ENCODE results near the gene FILIP1. TPM values are rescaled to one million over a fixed set of nuclear protein-coding genes. Genes with fewer than 3 reads are reported as not detected.

FILIP1 gene
- total RNA-seq, 2 donors from 2014 or later, result not detected

- DNase-seq (ENCODE audit: low spot score) (no peak), ATAC-seq (no peak)
- Mint-ChIP-seq H3K27me3 (peaks cover 2 to 7% of the 10 kb centered on the region in 2 donors), H3K36me3 (no peaks in the 10 kb centered on the region), H3K9me3 (peaks cover 5% of the 10 kb centered on the region), H3K4me1 (ENCODE audit: low read depth in 2 of 2) (no peaks in the 10 kb centered on the region), H3K4me3 (no peak overlapping the region), H3K27ac (no peak overlapping the region)
Observed at GRCh38 chr6:75386050-75386770, 107.4 kb downstream of the FILIP1 start.

DNA sequence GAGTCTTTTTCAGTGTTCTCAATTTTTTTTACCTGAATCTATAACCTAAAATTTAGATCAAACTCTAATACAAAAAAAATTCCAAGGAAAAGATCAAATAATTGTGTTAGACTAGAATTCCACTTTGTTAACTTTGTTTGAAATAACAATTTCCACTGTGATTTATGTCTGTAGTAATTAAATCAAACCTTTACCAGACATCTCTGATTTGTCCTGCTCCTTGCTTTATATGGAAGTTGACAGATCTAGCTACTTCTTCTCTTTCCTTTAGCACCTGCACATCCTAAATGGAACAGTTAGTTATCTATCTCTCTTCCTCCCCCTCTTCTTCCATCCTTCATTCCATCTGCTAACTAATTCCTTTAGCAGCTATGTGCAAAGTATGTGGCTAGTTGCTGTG is 109.5 kb downstream of the FILIP1 start:
- Mint-ChIP-seq H3K36me3 (no peaks in the 10 kb centered on the region), H3K9me3 (peaks cover 5% of the 10 kb centered on the region), H3K4me3 (no peak overlapping the region), H3K4me1 (ENCODE audit: low read depth in 2 of 2) (no peaks in the 10 kb centered on the region), H3K27ac (no peak overlapping the region), H3K27me3 (peaks cover 4 to 7% of the 10 kb centered on the region in 2 donors)
- DNase-seq (ENCODE audit: low spot score), result no peak
- ATAC-seq, result no peak

- H3K4me1 Mint-ChIP-seq (ENCODE audit: low read depth in 2 of 2), result no peaks in the 10 kb centered on the region
- peaks cover 4 to 9% of the 10 kb centered on the region in 2 donors for H3K27me3 Mint-ChIP-seq
- DNase-seq (ENCODE audit: low spot score), result no peak
- no peak for ATAC-seq
- no peaks in the 10 kb centered on the region for H3K36me3 Mint-ChIP-seq
- H3K9me3 Mint-ChIP-seq, result peaks cover under 1% of the 10 kb centered on the region
- H3K27ac Mint-ChIP-seq, result no peak overlapping the region
- no peak overlapping the region for H3K4me3 Mint-ChIP-seq
Observed at GRCh38 chr6:75382634-75382900, 111.0 kb downstream of the FILIP1 start.

DNA sequence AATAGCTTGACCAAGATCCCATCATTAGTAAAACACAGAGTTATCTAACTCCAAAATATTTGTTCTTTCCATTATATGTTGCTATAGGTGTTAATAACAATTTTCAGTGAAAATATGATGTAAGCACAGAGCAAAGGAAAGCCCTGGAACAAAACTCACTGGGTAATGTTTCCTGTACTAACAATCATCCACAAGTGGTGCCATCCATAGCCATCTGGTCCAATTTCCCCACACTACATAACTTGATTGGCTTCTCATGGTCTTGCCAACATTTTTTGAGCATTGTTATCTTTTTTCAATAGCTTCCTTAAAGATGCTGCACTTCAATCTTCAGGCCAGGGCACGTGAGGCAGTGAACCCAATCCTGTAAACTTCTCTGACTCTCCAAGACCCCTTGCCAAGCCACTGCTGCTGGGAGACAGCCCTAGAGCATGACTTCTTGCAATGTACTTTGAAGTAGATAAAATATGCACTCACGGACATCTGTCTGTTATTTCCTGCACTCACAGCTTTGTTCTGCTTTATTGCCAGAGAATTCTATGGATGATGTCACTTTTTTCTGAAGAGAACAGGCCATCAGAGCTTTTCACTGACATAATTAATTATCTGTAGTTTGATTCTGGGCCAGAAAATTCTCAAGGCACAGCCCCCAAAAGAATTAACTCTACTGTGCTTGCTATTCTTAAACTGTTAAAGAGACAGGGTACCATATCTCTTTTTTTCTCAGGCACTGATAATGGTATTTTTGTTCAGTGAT is 111.5 kb downstream of the FILIP1 start:
- no peak for ATAC-seq

GRCh38 chr6:75379536-75379935 is 114.1 kb downstream of the FILIP1 start:
- DNase-seq (ENCODE audit: low spot score) (no peak), ATAC-seq (no peak)
- Mint-ChIP-seq H3K4me3 (no peak overlapping the region), H3K9me3 (peaks cover 3% of the 10 kb centered on the region), H3K27me3 (peaks cover 11 to 13% of the 10 kb centered on the region in 2 donors), H3K4me1 (ENCODE audit: low read depth in 2 of 2) (no peaks in the 10 kb centered on the region), H3K36me3 (no peaks in the 10 kb centered on the region), H3K27ac (no peak overlapping the region)

More for the DNA sequence above, 111.5 kb downstream of the FILIP1 start:
- H3K9me3 Mint-ChIP-seq, result peaks cover 3% of the 10 kb centered on the region
- H3K4me1 Mint-ChIP-seq (ENCODE audit: low read depth in 2 of 2), result no peaks in the 10 kb centered on the region
- H3K27me3 Mint-ChIP-seq, result peaks cover 8 to 13% of the 10 kb centered on the region in 2 donors
- H3K4me3 Mint-ChIP-seq, result no peak overlapping the region
- DNase-seq (ENCODE audit: low spot score), result no peak
- H3K27ac Mint-ChIP-seq, result no peak overlapping the region
- no peaks in the 10 kb centered on the region for H3K36me3 Mint-ChIP-seq

- no peaks in the 10 kb centered on the region for H3K4me1 Mint-ChIP-seq (ENCODE audit: low read depth in 2 of 2)
- H3K9me3 Mint-ChIP-seq, result peaks cover 3% of the 10 kb centered on the region
- no peaks in the 10 kb centered on the region for H3K36me3 Mint-ChIP-seq
- DNase-seq (ENCODE audit: low spot score), result no peak
- H3K4me3 Mint-ChIP-seq, result no peak overlapping the region
- peaks cover 8 to 9% of the 10 kb centered on the region in 2 donors for H3K27me3 Mint-ChIP-seq
- ATAC-seq, result no peak
- no peak overlapping the region for H3K27ac Mint-ChIP-seq
Observed at GRCh38 chr6:75378101-75378500, 115.5 kb downstream of the FILIP1 start.

DNA sequence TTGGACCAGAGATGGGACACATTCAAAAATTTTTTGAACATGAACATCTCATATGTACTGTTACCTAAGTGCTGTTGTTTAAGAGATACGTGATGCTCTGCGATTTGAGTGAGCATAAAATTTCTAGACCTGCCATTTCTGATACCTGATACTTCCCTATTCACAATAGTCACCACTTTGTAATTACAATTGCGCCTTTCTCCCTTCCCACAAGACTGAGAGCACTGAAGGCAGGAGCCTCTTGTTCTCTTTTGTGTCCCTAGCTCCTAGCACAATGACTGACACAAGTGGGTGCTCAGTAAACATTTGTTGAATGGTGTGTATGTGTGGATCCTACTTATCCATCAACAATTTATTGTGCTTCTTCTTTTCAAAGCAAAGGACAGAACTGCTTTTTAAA is 116.2 kb downstream of the FILIP1 start:
- no peak for DNase-seq (ENCODE audit: low spot score)
- H3K4me3 Mint-ChIP-seq, result no peak overlapping the region
- H3K9me3 Mint-ChIP-seq, result peaks cover 3% of the 10 kb centered on the region
- H3K36me3 Mint-ChIP-seq, result no peaks in the 10 kb centered on the region
- no peaks in the 10 kb centered on the region for H3K4me1 Mint-ChIP-seq (ENCODE audit: low read depth in 2 of 2)
- ATAC-seq, result no peak
- no peak overlapping the region for H3K27ac Mint-ChIP-seq
- peaks cover 9 to 15% of the 10 kb centered on the region in 2 donors for H3K27me3 Mint-ChIP-seq

GRCh38 chr6:75376347-75377024 is 117.1 kb downstream of the FILIP1 start:
- no peaks in the 10 kb centered on the region for H3K36me3 Mint-ChIP-seq
- no peaks in the 10 kb centered on the region for H3K4me1 Mint-ChIP-seq (ENCODE audit: low read depth in 2 of 2)
- no peak overlapping the region for H3K27ac Mint-ChIP-seq
- H3K9me3 Mint-ChIP-seq, result peaks cover 3% of the 10 kb centered on the region
- DNase-seq (ENCODE audit: low spot score), result no peak
- no peak for ATAC-seq
- peaks cover 10 to 19% of the 10 kb centered on the region in 2 donors for H3K27me3 Mint-ChIP-seq
- no peak overlapping the region for H3K4me3 Mint-ChIP-seq

GRCh38 chr6:75374961-75375400 is 118.6 kb downstream of the FILIP1 start:
- ATAC-seq, result no peak
- peaks cover 3% of the 10 kb centered on the region for H3K9me3 Mint-ChIP-seq
- no peak overlapping the region for H3K27ac Mint-ChIP-seq

GRCh38 chr6:75372884-75373283 is 120.7 kb downstream of the FILIP1 start:
- Mint-ChIP-seq H3K27ac (no peak overlapping the region), H3K9me3 (peaks cover 3% of the 10 kb centered on the region), H3K36me3 (no peaks in the 10 kb centered on the region), H3K27me3 (peaks cover 8 to 19% of the 10 kb centered on the region in 2 donors), H3K4me1 (ENCODE audit: low read depth in 2 of 2) (no peaks in the 10 kb centered on the region), H3K4me3 (no peak overlapping the region)
- ATAC-seq (no peak), DNase-seq (ENCODE audit: low spot score) (no peak)

More at GRCh38 chr6:75374961-75375400, 118.6 kb downstream of the FILIP1 start:
- Mint-ChIP-seq H3K4me3 (no peak overlapping the region), H3K4me1 (ENCODE audit: low read depth in 2 of 2) (no peaks in the 10 kb centered on the region), H3K27me3 (peaks cover 10 to 19% of the 10 kb centered on the region in 2 donors), H3K36me3 (no peaks in the 10 kb centered on the region)
- no peak for DNase-seq (ENCODE audit: low spot score)

DNA sequence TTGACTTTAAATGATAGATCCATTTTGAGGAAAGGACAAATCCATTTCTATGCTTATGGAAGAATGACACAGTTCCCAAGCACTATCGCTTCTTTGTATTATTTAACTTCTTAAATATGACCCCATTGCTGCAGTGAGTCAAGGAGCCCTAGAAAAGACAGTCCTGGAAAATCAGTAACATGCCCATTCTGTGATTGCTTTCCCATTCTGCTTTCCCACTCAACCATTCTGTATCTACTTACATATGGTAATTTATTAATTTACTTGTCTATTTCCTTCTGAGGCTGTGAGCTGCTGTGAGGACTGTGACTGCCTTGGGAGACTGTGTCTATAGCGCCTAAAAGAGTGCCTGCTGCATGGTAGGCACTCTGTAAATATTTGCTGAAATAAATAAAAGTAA is 123.6 kb downstream of the FILIP1 start:
- H3K36me3 Mint-ChIP-seq, result no peaks in the 10 kb centered on the region
- H3K4me1 Mint-ChIP-seq (ENCODE audit: low read depth in 2 of 2), result no peaks in the 10 kb centered on the region
- ATAC-seq (no peak), DNase-seq (ENCODE audit: low spot score) (no peak)
- H3K9me3 Mint-ChIP-seq, result no peaks in the 10 kb centered on the region
- peaks cover 4 to 12% of the 10 kb centered on the region in 2 donors for H3K27me3 Mint-ChIP-seq
- no peak overlapping the region for H3K27ac Mint-ChIP-seq
- no peak overlapping the region for H3K4me3 Mint-ChIP-seq

DNA sequence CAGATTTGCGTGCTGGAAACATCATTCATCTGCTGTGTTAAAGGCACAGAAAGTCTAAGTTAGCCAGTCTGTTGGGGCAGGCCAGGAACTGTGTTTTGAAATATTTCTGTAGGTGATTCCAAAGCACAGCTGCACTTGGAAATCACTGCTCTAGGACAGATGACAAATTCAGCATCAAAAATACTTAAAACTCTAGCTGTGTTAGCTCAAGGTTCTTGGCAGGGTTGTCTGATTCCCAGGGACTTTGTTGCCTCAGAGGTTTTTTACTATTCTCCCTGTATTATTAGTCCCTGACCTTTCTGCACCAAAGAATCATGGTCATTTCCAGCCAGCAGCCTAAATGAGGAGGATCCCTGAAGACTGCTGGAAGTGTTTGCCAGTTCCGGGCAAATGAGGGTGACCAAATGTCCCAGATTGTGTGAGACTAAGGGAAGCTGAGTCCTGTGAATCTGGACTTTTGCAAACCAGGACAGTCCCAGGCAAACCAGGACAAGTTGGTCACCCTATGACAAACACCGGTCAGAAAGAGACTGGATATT is 124.7 kb downstream of the FILIP1 start:
- H3K36me3 Mint-ChIP-seq, result no peaks in the 10 kb centered on the region
- no peak overlapping the region for H3K27ac Mint-ChIP-seq
- DNase-seq (ENCODE audit: low spot score) (no peak), ATAC-seq (no peak)
- H3K4me1 Mint-ChIP-seq (ENCODE audit: low read depth in 2 of 2), result no peaks in the 10 kb centered on the region
- H3K27me3 Mint-ChIP-seq, result peaks cover 2 to 12% of the 10 kb centered on the region in 2 donors
- no peak overlapping the region for H3K4me3 Mint-ChIP-seq
- H3K9me3 Mint-ChIP-seq, result no peaks in the 10 kb centered on the region

DNA sequence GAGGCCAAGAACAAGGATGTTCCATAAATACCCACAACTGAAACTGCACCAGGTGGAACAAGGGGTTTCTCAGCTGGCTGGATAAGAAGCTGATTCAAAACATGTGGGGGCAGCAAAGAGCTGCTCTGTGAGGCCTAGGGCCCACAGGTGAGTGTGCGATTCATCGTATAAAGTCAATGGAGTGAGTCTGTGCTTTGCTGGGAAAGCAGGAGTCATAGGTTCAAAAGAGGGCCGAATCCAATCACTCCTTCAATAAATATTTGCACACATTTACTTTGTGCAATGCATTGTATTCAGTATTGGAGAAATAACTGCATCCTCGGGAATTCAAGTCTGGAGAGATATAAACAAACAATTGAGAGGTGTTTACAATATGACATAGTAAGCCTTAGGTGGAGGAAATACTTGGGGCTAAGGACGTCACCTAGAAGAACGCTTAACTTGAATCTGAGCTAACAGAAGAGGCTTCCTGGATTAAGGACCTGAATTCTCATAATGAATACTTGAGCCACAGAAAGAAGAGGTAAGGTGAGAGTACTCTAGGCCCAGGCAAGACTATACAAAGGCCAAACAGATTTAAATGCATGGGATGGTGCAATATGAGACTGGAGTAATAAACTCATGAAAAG is 125.3 kb downstream of the FILIP1 start:
- Mint-ChIP-seq H3K4me1 (ENCODE audit: low read depth in 2 of 2) (no peaks in the 10 kb centered on the region), H3K27me3 (peaks cover 2 to 12% of the 10 kb centered on the region in 2 donors)
- no peak for ATAC-seq

More for the DNA sequence above, 125.3 kb downstream of the FILIP1 start:
- DNase-seq (ENCODE audit: low spot score), result no peak
- Mint-ChIP-seq H3K4me3 (no peak overlapping the region), H3K27ac (no peak overlapping the region), H3K36me3 (no peaks in the 10 kb centered on the region), H3K9me3 (no peaks in the 10 kb centered on the region)

All from natural killer cell treated with Interleukin-12 subunit alpha and Interleukin-12 subunit beta and Interleukin-15 and Interleukin-18, amount 100 ng/mL, for 72 hours (primary cell).